ENCODE results near the gene ARNT2.
"Not testable (repeated sequence)": the region's sequence is repeated elsewhere in the genome, so short reads cannot be mapped to it uniquely, and the experiment has no call there.

Gene ARNT2

GRCh38 chr15:80494351-80494751 lies 90.2 kb downstream of the ARNT2 start:
- DNase-seq, result no peak

- no peak for DNase-seq
Observed at GRCh38 chr15:80494756-80495155, 90.6 kb downstream of the ARNT2 start.

GRCh38 chr15:80495401-80495942 lies 91.3 kb downstream of the ARNT2 start:
- DNase-seq, result no peak

- DNase-seq, result no peak
Observed at GRCh38 chr15:80496096-80496495, 91.9 kb downstream of the ARNT2 start.

GRCh38 chr15:80497221-80497620 lies 93.0 kb downstream of the ARNT2 start:
- no peak for DNase-seq

GRCh38 chr15:80498652-80499051 lies 94.5 kb downstream of the ARNT2 start:
- DNase-seq, result no peak

- no peak for DNase-seq
Observed at GRCh38 chr15:80500021-80500420, 95.8 kb downstream of the ARNT2 start.

GRCh38 chr15:80501476-80501875 lies 97.3 kb downstream of the ARNT2 start:
- DNase-seq, result no peak

- DNase-seq, result no peak
Observed at GRCh38 chr15:80502782-80503181, 98.6 kb downstream of the ARNT2 start.

- no peak for DNase-seq
Observed at GRCh38 chr15:80503319-80503952, 99.3 kb downstream of the ARNT2 start.

- no peak for DNase-seq
Observed at GRCh38 chr15:80504931-80505330, 100.7 kb downstream of the ARNT2 start.

GRCh38 chr15:80506286-80506893 lies 102.2 kb downstream of the ARNT2 start:
- DNase-seq, result no peak

- DNase-seq, result no peak
Observed at GRCh38 chr15:80507131-80507530, 102.9 kb downstream of the ARNT2 start.

GRCh38 chr15:80507638-80508316 lies 103.6 kb downstream of the ARNT2 start:
- no peak for DNase-seq

- DNase-seq, result no peak
Observed at GRCh38 chr15:80508783-80509182, 104.6 kb downstream of the ARNT2 start.

GRCh38 chr15:80509800-80510199 lies 105.6 kb downstream of the ARNT2 start:
- DNase-seq, result no peak

GRCh38 chr15:80510985-80511384 lies 106.8 kb downstream of the ARNT2 start:
- DNase-seq, result not testable (repeated sequence)

- DNase-seq, result no peak
Observed at GRCh38 chr15:80512726-80513660, 108.8 kb downstream of the ARNT2 start.

GRCh38 chr15:80514071-80514780 lies 110.0 kb downstream of the ARNT2 start:
- no peak for DNase-seq

GRCh38 chr15:80517290-80517689 lies 113.1 kb downstream of the ARNT2 start:
- DNase-seq, result no peak

GRCh38 chr15:80518522-80518921 lies 114.3 kb downstream of the ARNT2 start:
- DNase-seq, result no peak

GRCh38 chr15:80523746-80524145 lies 119.6 kb downstream of the ARNT2 start:
- no peak for DNase-seq

All from activated gamma-delta T cell treated with Interleukin-2 at 50 U/mL for 16 hours (primary cell).